ENCODE results near the gene SLC35B1. TPM values are rescaled to one million over a fixed set of nuclear protein-coding genes. Genes with fewer than 3 reads are reported as not detected.

SLC35B1 gene
- total RNA-seq, 4 donors from 2014 or later = 23.5 to 73.3 (median 56.2) TPM

DNA sequence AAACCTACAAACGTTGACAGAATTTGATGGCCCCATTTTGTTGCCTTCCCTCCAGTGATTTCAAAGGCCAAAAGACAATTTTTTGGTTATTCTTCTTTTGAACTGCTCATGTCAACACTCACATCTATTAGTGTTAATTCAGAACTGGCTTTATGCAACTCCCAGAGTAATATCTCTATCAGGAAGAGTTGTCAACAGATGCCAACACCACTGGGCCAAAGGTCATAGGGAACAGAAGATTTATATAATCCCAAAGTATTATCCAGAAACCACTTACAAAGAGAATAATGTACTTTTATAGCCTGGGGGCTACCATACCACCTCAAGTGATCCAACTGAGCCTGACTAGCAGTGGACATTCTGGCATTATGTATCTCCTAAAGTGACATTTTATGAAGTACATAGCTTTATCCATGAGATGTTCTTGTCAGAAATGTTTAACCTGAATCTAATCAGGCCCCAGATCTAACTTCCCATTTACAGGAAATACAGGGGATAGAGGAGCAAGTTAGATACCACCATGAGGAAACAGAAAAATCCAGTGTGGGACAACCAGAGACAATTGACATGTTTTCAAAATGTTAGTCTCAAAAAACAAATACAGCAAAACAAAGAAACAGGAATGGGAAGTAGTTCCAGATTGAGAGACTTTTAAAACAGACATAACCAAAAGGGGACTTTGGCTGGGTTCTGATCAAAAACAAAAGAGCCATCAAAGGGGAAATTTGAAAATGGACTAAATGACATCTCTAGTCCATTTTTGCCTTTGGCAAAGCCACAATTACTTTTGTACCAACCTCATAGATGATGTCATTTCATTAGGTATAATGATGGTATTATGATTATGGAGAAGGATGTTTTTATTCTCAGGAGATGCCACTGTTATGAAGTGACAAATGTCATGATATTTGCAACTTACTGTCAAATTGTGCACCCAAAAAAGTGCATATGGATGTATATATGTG, 37.7 kb upstream of the SLC35B1 start:
- Histone ChIP-seq H3K27ac (peak overlapping the region; percentile 62 to 71 (median 64)), H3K4me3 (no peak overlapping the region), H3K9me3 (no peaks in the 10 kb centered on the region), H3K4me1 (peaks cover 24 to 55% (median 31%) of the 10 kb centered on the region in 4 donors), H3K36me3 (no peaks in the 10 kb centered on the region), H3K27me3 (no peaks in the 10 kb centered on the region)
- no peak for DNase-seq
- no peak for TF ChIP-seq POLR2AphosphoS5 (IDR thresholded peaks at IDR 0.05)
- TF ChIP-seq POLR2A (IDR thresholded peaks at IDR 0.05) = no peak
- TF ChIP-seq CTCF (IDR thresholded peaks at IDR 0.05) = no peak
- no peak for TF ChIP-seq EP300 (IDR thresholded peaks at IDR 0.05; ENCODE audit: low read depth)
- WGBS, 2 donors (ENCODE audit: low coverage in 1 of 2) = 50 to 80% methylated on average over 1 of the region's 1 CpG
- in situ Hi-C loops (cut with MboI; ENCODE audit: low pct_ligation_motif_present in 1 of 4, low pct_unique_long_range_greater_than_20kb in 1 of 4, low sequenced_read_pairs in 3 of 4) (no loop called here), intact Hi-C loops (cut with DNase I; ENCODE audit: low total_unique reads) (no loop called here)

- no peak overlapping the region for H3K4me3 ChIP-seq
- H3K27me3 ChIP-seq = no peaks in the 10 kb centered on the region
- no peak for DNase-seq
- peak overlapping the region; percentile 81 to 86 (median 82) for H3K27ac ChIP-seq
- in situ Hi-C loops (cut with MboI; ENCODE audit: low pct_ligation_motif_present in 1 of 4, low pct_unique_long_range_greater_than_20kb in 1 of 4, low sequenced_read_pairs in 3 of 4) = no loop called here
- no peak for TF ChIP-seq CTCF (IDR thresholded peaks at IDR 0.05)
- no peak for TF ChIP-seq EP300 (IDR thresholded peaks at IDR 0.05; ENCODE audit: low read depth)
- no peak for TF ChIP-seq POLR2AphosphoS5 (IDR thresholded peaks at IDR 0.05)
- no peak for TF ChIP-seq POLR2A (IDR thresholded peaks at IDR 0.05)
- H3K4me1 ChIP-seq = peaks cover 27 to 82% (median 46%) of the 10 kb centered on the region in 4 donors
- H3K9me3 ChIP-seq = no peaks in the 10 kb centered on the region
- WGBS, 2 donors (ENCODE audit: low coverage in 1 of 2) = 18 to 36% methylated on average over 1 of the region's 1 CpG
- H3K36me3 ChIP-seq = no peaks in the 10 kb centered on the region
- intact Hi-C loops (cut with DNase I; ENCODE audit: low total_unique reads) = no loop called here
Measured at GRCh38 chr17:49742166-49742638, 34.4 kb upstream of the SLC35B1 start.

- in situ Hi-C loops (cut with MboI; ENCODE audit: low pct_ligation_motif_present in 1 of 4, low pct_unique_long_range_greater_than_20kb in 1 of 4, low sequenced_read_pairs in 3 of 4) (no loop called here), intact Hi-C loops (cut with DNase I; ENCODE audit: low total_unique reads) (no loop called here)
- H3K4me3 ChIP-seq = no peak overlapping the region
- H3K27me3 ChIP-seq = no peaks in the 10 kb centered on the region
- TF ChIP-seq CTCF (IDR thresholded peaks at IDR 0.05) (no peak), POLR2A (IDR thresholded peaks at IDR 0.05) (no peak), POLR2AphosphoS5 (IDR thresholded peaks at IDR 0.05) (no peak), EP300 (IDR thresholded peaks at IDR 0.05; ENCODE audit: low read depth) (no peak)
- H3K9me3 ChIP-seq = no peaks in the 10 kb centered on the region
- H3K36me3 ChIP-seq = no peaks in the 10 kb centered on the region
- no peak for DNase-seq
- WGBS, 2 donors (ENCODE audit: low coverage in 1 of 2) = 51% methylated on average over 3 of the region's 3 CpGs; no CpG with 5 or more reads in 1 of the 2 donors
- H3K27ac ChIP-seq = peak overlapping the region; percentile 81 to 86 (median 82)
- peaks cover 27 to 80% (median 46%) of the 10 kb centered on the region in 4 donors for H3K4me1 ChIP-seq
Measured at GRCh38 chr17:49741692-49742076, 33.9 kb upstream of the SLC35B1 start.

DNA sequence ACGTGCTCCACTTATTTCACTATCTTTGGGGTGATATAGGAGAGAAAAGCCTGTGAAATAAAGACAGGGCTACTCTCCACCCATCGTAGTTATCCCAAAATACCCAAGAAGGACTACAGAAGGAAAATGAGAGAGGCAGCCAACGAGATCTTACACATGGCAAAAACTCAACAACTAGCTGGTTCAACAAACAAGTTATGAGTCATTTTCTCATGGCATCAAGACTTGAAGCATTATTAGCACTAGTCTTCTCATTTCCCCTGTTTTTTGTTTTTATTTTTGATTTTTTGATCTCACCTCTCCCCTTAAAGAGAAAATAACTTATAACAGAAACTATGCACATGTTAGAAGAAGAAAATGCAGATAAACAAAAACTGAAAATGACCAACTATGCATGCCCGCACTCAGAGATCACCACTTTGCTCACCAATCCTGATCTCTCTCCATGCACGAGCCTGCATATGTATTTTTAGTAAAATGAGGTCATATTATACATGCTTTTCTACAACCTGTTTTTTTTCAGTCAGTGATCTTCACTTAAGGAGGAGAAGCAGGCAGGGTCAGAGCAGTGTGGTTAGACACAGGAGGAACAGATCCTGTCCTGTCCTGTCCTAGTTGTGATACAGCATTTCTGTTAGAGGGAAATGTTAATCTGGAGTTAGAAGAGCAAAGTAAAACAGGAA, 33.4 kb upstream of the SLC35B1 start:
- no peaks in the 10 kb centered on the region for H3K9me3 ChIP-seq
- in situ Hi-C loops (cut with MboI; ENCODE audit: low pct_ligation_motif_present in 1 of 4, low pct_unique_long_range_greater_than_20kb in 1 of 4, low sequenced_read_pairs in 3 of 4) = no loop called here
- H3K4me3 ChIP-seq = peak overlapping the region in 1 of 4 donors; percentile 10
- peaks cover 27 to 79% (median 44%) of the 10 kb centered on the region in 4 donors for H3K4me1 ChIP-seq
- TF ChIP-seq CTCF (IDR thresholded peaks at IDR 0.05) (no peak), EP300 (IDR thresholded peaks at IDR 0.05; ENCODE audit: low read depth) (no peak), POLR2AphosphoS5 (IDR thresholded peaks at IDR 0.05) (no peak), POLR2A (IDR thresholded peaks at IDR 0.05) (no peak)
- no peak for DNase-seq
- intact Hi-C loops (cut with DNase I; ENCODE audit: low total_unique reads) = no loop called here
- H3K27me3 ChIP-seq = no peaks in the 10 kb centered on the region
- H3K27ac ChIP-seq = peak overlapping the region; percentile 81 to 86 (median 82)
- WGBS, 2 donors (ENCODE audit: low coverage in 1 of 2) = 40 to 43% methylated on average over 3 to 5 of the region's 5 CpGs
- H3K36me3 ChIP-seq = no peaks in the 10 kb centered on the region
